K562 (cell line): ENCODE data around the gene RACK1.
"Not testable (repeated sequence)": the region's sequence is repeated elsewhere in the genome, so short reads cannot be mapped to it uniquely, and the experiment has no call there.

Experiments
- EP300 ChIP-seq: IDR thresholded peaks from 2 replicates; pipeline ENCODE4 v1.6.1; 2012; ENCODE audit warnings: low read length, improper control_type of control experiment
- MAFK ChIP-seq: IDR thresholded peaks from 2 replicates; pipeline ENCODE4 v1.6.1; 2011; ENCODE audit warnings: low read length, improper control_type of control experiment
- ZNF253 ChIP-seq: fragments of 250-450 bp; sonication (Bioruptor Pico); conservative IDR thresholded peaks from 2 replicates; pipeline ENCODE4 v1.6.1; 2021; ENCODE audit warnings: mild to moderate bottlenecking

DNA sequence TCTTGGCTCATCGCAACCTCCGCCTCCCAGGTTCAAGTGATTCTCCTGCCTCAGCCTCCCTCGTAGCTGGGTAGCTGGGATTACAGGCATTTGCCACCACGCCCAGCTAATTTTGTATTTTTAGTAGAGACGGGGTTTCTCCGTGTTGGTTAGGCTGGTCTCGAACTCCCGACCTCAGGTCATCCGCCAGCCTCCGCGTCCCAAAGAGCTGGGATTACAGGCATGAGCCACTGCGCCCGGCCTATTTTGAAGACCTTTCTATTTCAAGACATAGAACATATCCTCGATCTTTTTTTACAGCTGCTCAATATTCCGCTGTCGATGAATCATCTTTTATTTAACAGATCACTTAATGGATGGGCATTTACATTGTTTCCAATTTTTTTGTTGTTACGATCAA is 33.0 kb downstream of the RACK1 start:
- not testable (repeated sequence) for TF ChIP-seq ZNF253 (CRISPR knock-in tag); EP300; MAFK
